ENCODE measurements around the gene DBH. TPM values are rescaled to one million over a fixed set of nuclear protein-coding genes. Genes with fewer than 3 reads are reported as not detected.

The DBH gene
- polyA plus RNA-seq, 4 donors: 0.13 to 0.30 TPM; not detected in 2

DNA sequence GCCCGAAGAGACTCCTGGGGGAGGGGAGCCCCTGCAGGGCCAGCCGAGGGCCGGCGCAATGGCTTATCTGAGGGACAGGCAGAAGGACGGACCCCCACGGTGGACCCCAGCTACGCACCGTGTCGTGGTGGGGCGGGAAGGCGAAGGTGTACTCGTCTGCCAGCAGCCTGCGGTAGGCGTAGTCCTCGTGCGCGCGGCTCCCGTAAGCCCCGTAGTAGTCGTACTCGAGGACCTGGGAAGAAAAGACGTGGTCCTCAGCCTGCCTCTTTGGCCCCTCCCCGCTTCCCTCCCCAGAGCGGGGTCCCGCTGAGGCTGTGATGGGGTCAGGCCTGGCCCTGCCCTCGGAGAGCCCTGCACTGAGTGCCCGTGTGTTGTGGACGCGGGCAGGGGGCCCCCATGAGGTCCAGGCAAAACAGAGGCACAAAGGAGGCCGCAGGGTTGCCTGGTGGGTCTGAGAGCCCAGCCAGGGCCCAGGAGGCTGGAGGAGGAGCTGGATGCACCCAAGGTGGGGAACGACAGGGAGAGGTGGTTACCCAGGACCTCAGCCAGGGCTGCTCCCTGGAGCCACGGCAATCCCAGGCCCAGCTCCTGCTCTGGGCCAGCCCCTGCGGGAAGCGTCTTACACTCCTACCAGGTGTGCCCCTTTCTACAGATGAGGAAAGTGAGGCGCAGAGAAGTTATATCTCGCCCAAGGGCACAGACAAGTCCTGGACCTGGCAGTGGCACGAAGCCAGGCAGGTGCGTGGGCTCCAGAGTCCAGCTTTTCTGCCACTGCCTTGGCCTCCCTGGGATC, 66.8 kb downstream of the DBH start:
- DNase-seq (no peak), FAIRE-seq (no peak)
- Histone ChIP-seq H3K27ac (ENCODE audit: low read depth in 1 of 3, low read length in 2 of 3) (peak overlapping the region in 1 of 3 donors; percentile 67), H3K9me3 (ENCODE audit: control insufficient read depth in 2 of 2, insufficient read depth in 1 of 2, low read depth in 1 of 2, low read length in 1 of 2) (no peaks in the 10 kb centered on the region), H3K36me3 (ENCODE audit: control insufficient read depth in 3 of 3, insufficient read depth in 2 of 3, low read depth in 1 of 3, low read length in 3 of 3) (no peaks in the 10 kb centered on the region), H3K27me3 (ENCODE audit: control insufficient read depth in 3 of 3, insufficient read depth in 3 of 3, low read length in 3 of 3) (peaks cover 0 to 15% (median 0%) of the 10 kb centered on the region in 3 donors), H3K4me3 (ENCODE audit: low read depth in 1 of 3, low read length in 3 of 3) (peak overlapping the region in 2 of 3 donors; percentile 19 to 35), H3K4me1 (ENCODE audit: control insufficient read depth in 3 of 3, insufficient read depth in 2 of 3, low read depth in 1 of 3, low read length in 2 of 3) (peaks cover 0 to 19% (median 0%) of the 10 kb centered on the region in 3 donors)
- WGBS, 3 donors: 26 to 31% (median 31%) methylated on average over 32 to 39 of the region's 39 CpGs

DNA sequence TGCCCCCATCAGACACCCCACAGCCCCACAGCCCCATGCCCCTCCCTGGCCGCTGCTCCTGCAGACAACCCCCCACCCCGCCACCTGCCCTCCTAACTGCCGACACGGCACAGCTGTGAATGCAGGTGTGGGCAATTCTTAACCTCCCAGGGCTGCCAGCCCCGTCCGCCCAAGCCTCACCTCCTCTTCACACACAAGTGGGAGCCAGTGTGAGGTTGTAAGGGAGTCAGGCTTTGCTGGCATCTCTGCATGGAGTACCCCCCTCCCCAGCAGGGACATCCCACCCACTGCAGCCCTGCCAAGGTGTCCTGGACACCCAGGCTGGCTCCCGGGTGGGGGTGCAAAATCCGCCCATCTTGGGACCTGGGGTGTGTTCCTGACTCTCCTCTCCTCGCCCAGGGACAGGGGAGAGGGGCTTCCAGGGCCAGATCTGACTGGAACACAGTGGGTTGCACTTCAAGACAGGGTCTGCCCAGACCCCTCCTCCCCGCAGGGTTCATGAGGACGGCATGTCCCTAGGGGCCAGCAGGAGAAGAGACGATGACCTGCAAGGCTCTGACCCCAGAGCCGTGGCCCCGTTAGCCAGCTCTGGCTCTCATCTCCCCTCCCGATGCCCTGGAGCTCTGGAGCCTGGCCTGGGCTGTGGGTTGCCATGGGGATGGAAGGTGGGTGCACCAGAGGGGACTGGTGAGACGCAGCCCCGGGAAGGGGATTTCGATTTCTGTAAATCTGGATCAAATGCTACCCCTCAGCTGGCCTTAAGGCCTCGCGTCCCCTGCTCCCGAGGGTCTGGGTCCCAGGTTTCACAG, 67.6 kb downstream of the DBH start:
- Histone ChIP-seq H3K9me3 (ENCODE audit: control insufficient read depth in 2 of 2, insufficient read depth in 1 of 2, low read depth in 1 of 2, low read length in 1 of 2) (no peaks in the 10 kb centered on the region), H3K4me1 (ENCODE audit: control insufficient read depth in 3 of 3, insufficient read depth in 2 of 3, low read depth in 1 of 3, low read length in 2 of 3) (peaks cover 0 to 19% (median 0%) of the 10 kb centered on the region in 3 donors), H3K36me3 (ENCODE audit: control insufficient read depth in 3 of 3, insufficient read depth in 2 of 3, low read depth in 1 of 3, low read length in 3 of 3) (no peaks in the 10 kb centered on the region), H3K27ac (ENCODE audit: low read depth in 1 of 3, low read length in 2 of 3) (no peak overlapping the region), H3K27me3 (ENCODE audit: control insufficient read depth in 3 of 3, insufficient read depth in 3 of 3, low read length in 3 of 3) (peaks cover 0 to 15% (median 0%) of the 10 kb centered on the region in 3 donors), H3K4me3 (ENCODE audit: low read depth in 1 of 3, low read length in 3 of 3) (no peak overlapping the region)
- DNase-seq: no peak
- FAIRE-seq: no peak
- WGBS, 3 donors: 38 to 74% (median 55%) methylated on average over 20 to 21 of the region's 21 CpGs

DNA sequence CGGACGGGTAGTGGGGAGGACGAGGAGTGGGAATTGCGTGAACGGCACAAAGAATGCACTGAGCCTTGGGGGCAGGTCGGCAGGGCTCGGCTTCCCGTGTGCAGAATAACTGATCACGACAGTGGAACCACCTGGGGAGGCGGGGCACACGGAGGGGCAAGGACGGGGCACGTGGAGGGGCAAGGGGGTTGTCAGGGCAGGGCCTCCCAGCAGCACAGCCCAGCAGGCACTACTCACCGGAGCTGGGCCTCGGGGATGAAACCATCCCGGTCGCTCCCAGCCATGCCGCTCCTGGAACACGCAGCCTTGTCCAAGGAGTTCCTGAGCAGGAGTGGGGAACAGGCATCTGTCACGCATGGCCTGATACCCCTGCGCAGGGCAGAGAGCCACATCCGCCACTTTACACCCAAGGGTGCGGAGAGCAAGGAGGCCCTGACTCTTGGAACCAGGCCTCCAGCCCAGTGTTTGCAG, 68.6 kb downstream of the DBH start:
- WGBS, 3 donors: 76 to 87% (median 82%) methylated on average over 23 of the region's 23 CpGs
- no peak overlapping the region for H3K4me3 ChIP-seq (ENCODE audit: low read depth in 1 of 3, low read length in 3 of 3)
- no peaks in the 10 kb centered on the region for H3K36me3 ChIP-seq (ENCODE audit: control insufficient read depth in 3 of 3, insufficient read depth in 2 of 3, low read depth in 1 of 3, low read length in 3 of 3)
- DNase-seq (no peak), FAIRE-seq (no peak)
- H3K4me1 ChIP-seq (ENCODE audit: control insufficient read depth in 3 of 3, insufficient read depth in 2 of 3, low read depth in 1 of 3, low read length in 2 of 3): peaks cover 0 to 19% (median 0%) of the 10 kb centered on the region in 3 donors
- peaks cover 0 to 15% (median 0%) of the 10 kb centered on the region in 3 donors for H3K27me3 ChIP-seq (ENCODE audit: control insufficient read depth in 3 of 3, insufficient read depth in 3 of 3, low read length in 3 of 3)
- H3K9me3 ChIP-seq (ENCODE audit: control insufficient read depth in 2 of 2, insufficient read depth in 1 of 2, low read depth in 1 of 2, low read length in 1 of 2): no peaks in the 10 kb centered on the region
- no peak overlapping the region for H3K27ac ChIP-seq (ENCODE audit: low read depth in 1 of 3, low read length in 2 of 3)

DNA sequence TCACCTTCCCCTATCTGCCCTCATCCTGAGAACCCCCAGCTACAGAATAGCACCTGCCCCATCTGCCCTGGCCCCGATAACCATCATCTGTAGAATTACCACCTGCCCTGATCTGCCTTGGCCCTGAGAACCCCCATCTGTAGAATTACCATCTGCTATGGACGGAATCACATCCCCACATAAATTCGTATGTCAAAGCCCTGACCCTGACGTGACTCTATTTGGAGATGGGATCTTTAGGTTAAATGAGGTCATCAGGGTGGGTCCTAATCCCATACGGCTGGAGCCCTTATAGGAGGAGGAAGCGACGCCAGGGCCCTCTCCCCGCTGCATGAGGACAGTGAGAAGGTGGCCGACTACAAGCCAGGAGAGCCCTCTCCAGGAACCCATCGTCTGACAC, 69.4 kb downstream of the DBH start:
- FAIRE-seq (no peak), DNase-seq (no peak)
- H3K9me3 ChIP-seq (ENCODE audit: control insufficient read depth in 2 of 2, insufficient read depth in 1 of 2, low read depth in 1 of 2, low read length in 1 of 2): no peaks in the 10 kb centered on the region
- peaks cover 0 to 19% (median 0%) of the 10 kb centered on the region in 3 donors for H3K4me1 ChIP-seq (ENCODE audit: control insufficient read depth in 3 of 3, insufficient read depth in 2 of 3, low read depth in 1 of 3, low read length in 2 of 3)
- H3K4me3 ChIP-seq (ENCODE audit: low read depth in 1 of 3, low read length in 3 of 3): no peak overlapping the region
- peaks cover 0 to 15% (median 0%) of the 10 kb centered on the region in 3 donors for H3K27me3 ChIP-seq (ENCODE audit: control insufficient read depth in 3 of 3, insufficient read depth in 3 of 3, low read length in 3 of 3)
- WGBS, 3 donors: 69 to 90% (median 81%) methylated on average over 10 of the region's 10 CpGs
- H3K36me3 ChIP-seq (ENCODE audit: control insufficient read depth in 3 of 3, insufficient read depth in 2 of 3, low read depth in 1 of 3, low read length in 3 of 3): no peaks in the 10 kb centered on the region
- no peak overlapping the region for H3K27ac ChIP-seq (ENCODE audit: low read depth in 1 of 3, low read length in 2 of 3)

DNA sequence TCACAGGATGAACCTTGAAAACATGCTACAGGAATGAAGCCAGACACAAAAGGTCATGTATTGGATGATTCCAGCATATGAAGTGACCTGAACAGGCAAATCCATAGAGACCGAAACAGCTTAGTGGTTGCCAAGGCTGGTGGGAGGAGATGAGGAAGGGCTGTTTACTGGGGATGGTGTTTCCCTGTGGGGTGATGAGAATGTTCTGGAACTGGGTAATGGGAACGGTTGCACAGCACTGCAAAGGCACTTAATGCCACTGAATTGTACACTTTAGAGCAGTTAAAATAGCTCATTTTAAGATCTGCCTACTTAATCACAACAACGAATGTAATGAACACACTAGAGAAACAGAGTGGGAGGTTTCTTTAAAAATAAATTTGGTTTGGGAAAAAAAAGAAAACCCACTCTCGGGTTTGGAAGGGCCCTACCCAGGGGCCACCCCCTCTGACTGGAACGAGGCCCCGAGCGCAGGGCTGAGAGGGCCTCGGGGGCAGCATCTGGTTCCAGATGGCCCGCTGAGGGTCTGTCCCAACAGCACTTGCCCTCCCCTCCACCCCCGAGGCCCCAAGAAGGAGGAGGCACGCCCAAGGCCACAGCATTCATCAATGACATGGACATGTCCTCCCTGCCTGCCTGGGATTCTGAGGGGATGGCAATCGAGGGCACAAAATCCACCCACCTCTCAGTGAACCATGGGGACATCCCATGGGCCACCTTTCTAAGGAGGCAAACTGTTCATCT, 70.3 kb downstream of the DBH start:
- peaks cover 0 to 19% (median 0%) of the 10 kb centered on the region in 3 donors for H3K4me1 ChIP-seq (ENCODE audit: control insufficient read depth in 3 of 3, insufficient read depth in 2 of 3, low read depth in 1 of 3, low read length in 2 of 3)
- no peaks in the 10 kb centered on the region for H3K9me3 ChIP-seq (ENCODE audit: control insufficient read depth in 2 of 2, insufficient read depth in 1 of 2, low read depth in 1 of 2, low read length in 1 of 2)
- no peaks in the 10 kb centered on the region for H3K36me3 ChIP-seq (ENCODE audit: control insufficient read depth in 3 of 3, insufficient read depth in 2 of 3, low read depth in 1 of 3, low read length in 3 of 3)
- DNase-seq (no peak), FAIRE-seq (no peak)
- no peak overlapping the region for H3K27ac ChIP-seq (ENCODE audit: low read depth in 1 of 3, low read length in 2 of 3)
- WGBS, 3 donors: 57 to 77% (median 75%) methylated on average over 12 of the region's 12 CpGs
- no peak overlapping the region for H3K4me3 ChIP-seq (ENCODE audit: low read depth in 1 of 3, low read length in 3 of 3)
- H3K27me3 ChIP-seq (ENCODE audit: control insufficient read depth in 3 of 3, insufficient read depth in 3 of 3, low read length in 3 of 3): peaks cover 0 to 15% (median 0%) of the 10 kb centered on the region in 3 donors

DNA sequence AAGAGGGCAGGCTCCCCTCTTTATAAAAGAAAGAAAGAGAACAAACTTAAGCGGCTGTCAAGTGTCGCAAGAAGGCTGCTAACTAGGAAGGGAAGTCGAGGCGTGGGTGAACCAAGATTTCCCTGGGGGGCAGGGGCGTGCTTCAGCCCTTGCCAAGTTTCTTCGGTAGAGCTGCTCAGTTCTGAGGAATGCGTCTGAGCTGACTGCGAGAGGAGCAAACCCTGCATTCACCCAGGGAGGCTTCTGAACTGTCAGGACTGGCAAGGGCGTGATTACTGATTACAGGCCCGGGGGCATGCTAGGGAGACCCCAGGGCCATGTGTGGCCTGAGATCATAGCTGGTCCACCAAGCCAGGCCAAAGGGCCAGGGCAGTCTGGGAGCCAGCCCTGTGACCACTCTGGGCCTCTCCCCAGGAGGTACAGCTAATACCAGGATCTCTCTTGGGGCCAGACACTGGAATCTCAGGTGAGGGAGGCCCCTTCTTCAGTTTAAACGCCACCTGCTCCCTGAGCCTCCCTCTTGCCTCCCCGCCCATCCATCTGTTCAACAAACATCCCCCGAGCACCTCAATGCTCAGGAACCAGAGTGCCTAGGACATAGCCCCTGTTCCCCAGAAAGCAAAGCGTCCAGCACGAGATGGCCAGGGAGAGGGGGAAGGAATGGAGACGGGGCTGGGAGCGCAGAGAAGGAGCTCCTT, 71.1 kb downstream of the DBH start:
- Histone ChIP-seq H3K4me1 (ENCODE audit: control insufficient read depth in 3 of 3, insufficient read depth in 2 of 3, low read depth in 1 of 3, low read length in 2 of 3) (peaks cover 0 to 14% (median 0%) of the 10 kb centered on the region in 3 donors), H3K4me3 (ENCODE audit: low read depth in 1 of 3, low read length in 3 of 3) (no peak overlapping the region), H3K27ac (ENCODE audit: low read depth in 1 of 3, low read length in 2 of 3) (no peak overlapping the region), H3K27me3 (ENCODE audit: control insufficient read depth in 3 of 3, insufficient read depth in 3 of 3, low read length in 3 of 3) (peaks cover 0 to 15% (median 0%) of the 10 kb centered on the region in 3 donors), H3K36me3 (ENCODE audit: control insufficient read depth in 3 of 3, insufficient read depth in 2 of 3, low read depth in 1 of 3, low read length in 3 of 3) (no peaks in the 10 kb centered on the region), H3K9me3 (ENCODE audit: control insufficient read depth in 2 of 2, insufficient read depth in 1 of 2, low read depth in 1 of 2, low read length in 1 of 2) (no peaks in the 10 kb centered on the region)
- FAIRE-seq (no peak), DNase-seq (no peak)
- WGBS, 3 donors: 69 to 83% (median 77%) methylated on average over 16 to 17 of the region's 17 CpGs

DNA sequence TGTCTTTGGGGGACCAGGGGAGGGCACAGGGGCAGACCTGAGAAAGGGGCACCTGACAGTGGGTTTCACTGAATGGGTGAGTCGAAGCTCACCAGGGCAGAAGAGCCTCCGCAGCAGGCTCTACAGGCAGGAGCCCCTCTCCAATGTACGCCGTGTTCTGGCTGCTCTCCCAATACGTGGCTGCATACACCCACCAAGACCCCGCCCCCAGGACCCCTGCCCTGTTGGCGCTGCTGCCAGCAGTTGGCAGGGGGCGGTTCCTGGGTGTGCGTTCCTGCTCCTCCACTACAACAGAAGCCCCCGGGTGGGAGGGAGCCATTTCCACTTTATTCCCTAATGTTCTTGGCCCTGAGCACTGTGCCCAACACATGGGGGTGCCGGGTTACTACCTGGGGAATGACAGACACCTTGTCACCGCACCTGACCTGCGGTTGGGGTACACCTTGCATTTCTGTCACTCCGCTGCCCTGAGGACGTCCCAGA, 71.6 kb downstream of the DBH start:
- Histone ChIP-seq H3K36me3 (ENCODE audit: control insufficient read depth in 3 of 3, insufficient read depth in 2 of 3, low read depth in 1 of 3, low read length in 3 of 3) (no peaks in the 10 kb centered on the region), H3K27ac (ENCODE audit: low read depth in 1 of 3, low read length in 2 of 3) (no peak overlapping the region), H3K9me3 (ENCODE audit: control insufficient read depth in 2 of 2, insufficient read depth in 1 of 2, low read depth in 1 of 2, low read length in 1 of 2) (no peaks in the 10 kb centered on the region), H3K4me3 (ENCODE audit: low read depth in 1 of 3, low read length in 3 of 3) (no peak overlapping the region), H3K27me3 (ENCODE audit: control insufficient read depth in 3 of 3, insufficient read depth in 3 of 3, low read length in 3 of 3) (peaks cover 0 to 9% (median 0%) of the 10 kb centered on the region in 3 donors), H3K4me1 (ENCODE audit: control insufficient read depth in 3 of 3, insufficient read depth in 2 of 3, low read depth in 1 of 3, low read length in 2 of 3) (peaks cover 0 to 9% (median 0%) of the 10 kb centered on the region in 3 donors)
- DNase-seq: no peak
- FAIRE-seq: no peak
- WGBS, 3 donors: 78 to 86% (median 83%) methylated on average over 14 to 15 of the region's 15 CpGs

Data from small intestine (tissue), 7 donors.